ENCODE results near the gene GCNT4.

- TF ChIP-seq, protein P1, sequence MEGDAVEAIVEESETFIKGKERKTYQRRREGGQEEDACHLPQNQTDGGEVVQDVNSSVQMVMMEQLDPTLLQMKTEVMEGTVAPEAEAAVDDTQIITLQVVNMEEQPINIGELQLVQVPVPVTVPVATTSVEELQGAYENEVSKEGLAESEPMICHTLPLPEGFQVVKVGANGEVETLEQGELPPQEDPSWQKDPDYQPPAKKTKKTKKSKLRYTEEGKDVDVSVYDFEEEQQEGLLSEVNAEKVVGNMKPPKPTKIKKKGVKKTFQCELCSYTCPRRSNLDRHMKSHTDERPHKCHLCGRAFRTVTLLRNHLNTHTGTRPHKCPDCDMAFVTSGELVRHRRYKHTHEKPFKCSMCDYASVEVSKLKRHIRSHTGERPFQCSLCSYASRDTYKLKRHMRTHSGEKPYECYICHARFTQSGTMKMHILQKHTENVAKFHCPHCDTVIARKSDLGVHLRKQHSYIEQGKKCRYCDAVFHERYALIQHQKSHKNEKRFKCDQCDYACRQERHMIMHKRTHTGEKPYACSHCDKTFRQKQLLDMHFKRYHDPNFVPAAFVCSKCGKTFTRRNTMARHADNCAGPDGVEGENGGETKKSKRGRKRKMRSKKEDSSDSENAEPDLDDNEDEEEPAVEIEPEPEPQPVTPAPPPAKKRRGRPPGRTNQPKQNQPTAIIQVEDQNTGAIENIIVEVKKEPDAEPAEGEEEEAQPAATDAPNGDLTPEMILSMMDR (IDR thresholded peaks at IDR 0.05) = no peak
- no peak for TF ChIP-seq POLR2A (IDR thresholded peaks at IDR 0.05)
Observed at GRCh38 chr5:75045071-75045470, 7.3 kb downstream of the GCNT4 start.

Data from Peyer's patch (tissue), 4 donors.